ENCODE results near the gene TMEM132C.

DNA sequence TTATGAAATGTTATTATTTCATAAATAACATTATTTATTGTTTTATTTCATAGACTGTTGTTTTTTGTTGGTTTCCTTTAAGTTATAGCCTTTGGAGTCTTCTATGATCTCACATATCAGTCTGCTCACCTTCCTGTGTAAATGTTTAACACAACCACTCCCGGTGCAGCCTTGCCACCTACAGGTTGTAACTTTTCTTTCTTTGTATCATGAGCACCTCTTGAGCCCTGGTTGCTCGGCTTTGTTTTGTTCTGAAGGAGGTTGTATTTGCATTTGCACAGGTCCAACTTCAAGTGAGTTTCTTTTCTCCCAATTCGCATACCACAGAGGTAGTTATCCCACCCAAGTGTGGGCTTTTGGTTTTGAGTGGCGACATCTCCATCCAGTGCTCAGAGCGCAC lies 435.4 kb downstream of the TMEM132C start:
- TF ChIP-seq, protein P1, sequence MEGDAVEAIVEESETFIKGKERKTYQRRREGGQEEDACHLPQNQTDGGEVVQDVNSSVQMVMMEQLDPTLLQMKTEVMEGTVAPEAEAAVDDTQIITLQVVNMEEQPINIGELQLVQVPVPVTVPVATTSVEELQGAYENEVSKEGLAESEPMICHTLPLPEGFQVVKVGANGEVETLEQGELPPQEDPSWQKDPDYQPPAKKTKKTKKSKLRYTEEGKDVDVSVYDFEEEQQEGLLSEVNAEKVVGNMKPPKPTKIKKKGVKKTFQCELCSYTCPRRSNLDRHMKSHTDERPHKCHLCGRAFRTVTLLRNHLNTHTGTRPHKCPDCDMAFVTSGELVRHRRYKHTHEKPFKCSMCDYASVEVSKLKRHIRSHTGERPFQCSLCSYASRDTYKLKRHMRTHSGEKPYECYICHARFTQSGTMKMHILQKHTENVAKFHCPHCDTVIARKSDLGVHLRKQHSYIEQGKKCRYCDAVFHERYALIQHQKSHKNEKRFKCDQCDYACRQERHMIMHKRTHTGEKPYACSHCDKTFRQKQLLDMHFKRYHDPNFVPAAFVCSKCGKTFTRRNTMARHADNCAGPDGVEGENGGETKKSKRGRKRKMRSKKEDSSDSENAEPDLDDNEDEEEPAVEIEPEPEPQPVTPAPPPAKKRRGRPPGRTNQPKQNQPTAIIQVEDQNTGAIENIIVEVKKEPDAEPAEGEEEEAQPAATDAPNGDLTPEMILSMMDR (IDR thresholded peaks at IDR 0.05; ENCODE audit: insufficient read depth, low read length, poor library complexity, severe bottlenecking): no peak
- no peak for TF ChIP-seq EZH2phosphoT487 (conservative IDR thresholded peaks at IDR 0.05; ENCODE audit: low read length)
